ENCODE results near the gene ANGPTL2.
"Not testable (repeated sequence)": the region's sequence is repeated elsewhere in the genome, so short reads cannot be mapped to it uniquely, and the experiment has no call there.

ANGPTL2 gene, protein sequence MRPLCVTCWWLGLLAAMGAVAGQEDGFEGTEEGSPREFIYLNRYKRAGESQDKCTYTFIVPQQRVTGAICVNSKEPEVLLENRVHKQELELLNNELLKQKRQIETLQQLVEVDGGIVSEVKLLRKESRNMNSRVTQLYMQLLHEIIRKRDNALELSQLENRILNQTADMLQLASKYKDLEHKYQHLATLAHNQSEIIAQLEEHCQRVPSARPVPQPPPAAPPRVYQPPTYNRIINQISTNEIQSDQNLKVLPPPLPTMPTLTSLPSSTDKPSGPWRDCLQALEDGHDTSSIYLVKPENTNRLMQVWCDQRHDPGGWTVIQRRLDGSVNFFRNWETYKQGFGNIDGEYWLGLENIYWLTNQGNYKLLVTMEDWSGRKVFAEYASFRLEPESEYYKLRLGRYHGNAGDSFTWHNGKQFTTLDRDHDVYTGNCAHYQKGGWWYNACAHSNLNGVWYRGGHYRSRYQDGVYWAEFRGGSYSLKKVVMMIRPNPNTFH

DNA sequence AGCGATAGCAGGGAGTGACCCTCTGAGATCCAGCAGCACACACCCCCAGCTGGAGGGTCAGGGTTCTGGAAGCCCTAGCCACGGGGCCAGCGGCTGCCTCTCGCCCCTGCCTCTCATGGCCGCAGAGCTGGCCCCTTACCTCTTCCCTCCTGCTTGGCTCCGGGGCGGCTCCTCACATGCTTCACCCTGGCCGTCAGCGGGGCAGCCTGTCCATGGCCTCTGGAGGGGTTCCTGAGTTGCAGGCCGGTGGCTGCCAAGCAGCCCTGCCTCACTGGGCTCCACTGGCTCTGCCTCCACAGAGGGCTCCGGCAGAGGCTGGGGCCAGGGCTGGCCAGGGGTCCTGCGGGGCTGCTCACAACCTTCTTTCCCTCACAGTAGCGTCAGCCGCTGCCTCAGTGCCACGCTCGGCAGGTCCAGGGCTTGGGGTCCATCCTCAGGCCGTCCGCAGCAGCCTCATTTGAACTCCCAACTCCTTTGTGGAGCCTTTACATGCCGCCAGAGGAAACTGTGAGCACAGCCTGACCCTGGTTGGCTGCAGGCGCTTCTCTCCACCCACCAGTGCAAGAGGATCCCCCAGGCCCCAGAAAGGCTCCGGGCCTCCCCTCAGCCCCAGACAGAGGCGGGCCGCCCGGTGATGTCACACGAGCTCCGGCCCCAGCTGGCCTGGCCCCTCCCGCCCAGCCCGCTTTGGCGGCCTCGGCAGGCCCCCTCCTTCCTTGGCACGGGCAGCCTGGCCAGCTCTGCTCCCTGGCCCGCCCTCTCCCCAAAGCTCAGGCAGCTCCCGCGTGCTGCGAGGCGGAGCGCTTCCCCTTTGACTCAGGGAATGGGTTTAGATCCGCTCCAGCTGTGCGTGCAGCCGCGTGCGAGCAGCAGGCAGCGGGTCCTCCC lies at the start of gene ANGPTL2:
TSS of gene ANGPTL2 (minus strand) at position 460 of the 888 bp plus-strand sequence. CDS start 13,904 bp downstream, outside the sequence.
- no peak for DNase-seq (ENCODE audit: low read depth in 3 of 3, low spot score in 1 of 3)

DNA sequence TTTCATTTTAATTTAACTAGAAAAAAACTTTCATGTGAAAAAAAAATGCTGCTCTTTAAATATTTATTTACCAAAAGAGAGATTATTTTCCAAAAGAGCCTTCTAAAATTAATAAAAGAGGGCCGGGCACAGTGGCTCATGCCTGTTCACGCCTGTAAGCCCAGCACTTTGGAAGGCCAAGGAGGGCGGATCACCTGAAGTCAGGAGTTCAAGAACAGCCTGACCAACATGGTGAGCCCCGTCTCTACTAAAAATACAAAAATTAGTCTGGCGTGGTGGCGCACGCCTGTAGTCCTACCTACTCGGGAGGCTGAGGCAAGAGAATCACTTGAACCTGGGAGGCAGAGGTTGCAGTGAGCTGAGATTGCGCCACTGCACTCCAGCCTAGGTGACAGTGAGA lies 48.9 kb upstream of the ANGPTL2 start:
- not testable (repeated sequence) for DNase-seq (ENCODE audit: low read depth in 3 of 3, low spot score in 1 of 3)

DNA sequence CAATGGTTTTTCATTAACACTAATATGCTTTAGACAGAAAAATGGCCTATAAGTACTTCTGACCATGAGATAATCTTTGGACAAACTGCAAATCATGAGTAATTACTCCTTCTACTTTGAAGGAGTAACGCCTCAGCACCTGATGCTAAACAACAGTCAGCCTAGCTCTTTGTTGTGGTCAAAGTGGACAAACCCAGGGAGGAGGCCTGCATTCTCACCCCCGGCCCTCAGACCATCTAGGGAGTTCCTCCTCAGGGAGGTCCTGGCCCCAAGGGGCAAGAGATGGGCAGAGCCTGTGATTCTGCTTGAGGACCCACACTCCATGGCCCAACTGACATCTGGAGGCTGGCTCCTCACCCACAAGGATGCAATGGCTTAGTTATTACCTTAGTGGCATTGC lies 48.2 kb upstream of the ANGPTL2 start:
- DNase-seq (ENCODE audit: low read depth in 3 of 3, low spot score in 1 of 3), result no peak

DNA sequence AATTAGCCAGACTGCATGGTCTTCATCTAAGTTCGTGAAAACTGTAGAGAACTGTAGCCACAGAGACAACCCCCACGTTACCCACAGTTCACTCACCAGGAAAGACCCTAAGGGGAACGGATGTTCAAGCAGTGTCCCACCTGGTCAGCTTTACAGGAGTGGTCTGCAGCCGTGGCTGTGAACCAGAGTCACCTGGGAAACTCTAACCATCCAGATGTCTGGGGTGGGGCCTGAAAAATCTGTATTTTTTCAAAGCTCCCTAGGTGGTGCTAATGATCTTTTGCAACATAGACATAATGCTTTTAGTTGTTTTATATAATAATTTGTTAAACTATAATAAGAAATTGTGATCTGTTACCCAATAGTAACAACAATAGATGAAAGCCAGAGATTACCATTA lies 47.7 kb upstream of the ANGPTL2 start:
- no peak for DNase-seq (ENCODE audit: low read depth in 3 of 3, low spot score in 1 of 3)

DNA sequence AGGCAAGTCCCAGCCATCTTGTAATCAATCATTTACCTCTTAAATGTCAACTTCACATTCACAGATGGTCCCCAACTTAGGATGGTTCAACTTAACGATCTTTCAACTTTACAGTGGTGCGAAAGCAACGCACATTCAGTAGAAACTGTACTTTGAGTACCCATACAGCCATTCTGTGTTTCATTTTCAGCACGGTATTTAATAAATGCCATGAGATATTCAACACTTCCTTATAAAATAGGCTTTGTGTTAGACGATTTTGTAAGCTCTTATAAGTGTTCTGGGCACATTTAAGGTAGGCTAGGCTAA lies 47.1 kb upstream of the ANGPTL2 start:
- no peak for DNase-seq (ENCODE audit: low read depth in 3 of 3, low spot score in 1 of 3)

DNA sequence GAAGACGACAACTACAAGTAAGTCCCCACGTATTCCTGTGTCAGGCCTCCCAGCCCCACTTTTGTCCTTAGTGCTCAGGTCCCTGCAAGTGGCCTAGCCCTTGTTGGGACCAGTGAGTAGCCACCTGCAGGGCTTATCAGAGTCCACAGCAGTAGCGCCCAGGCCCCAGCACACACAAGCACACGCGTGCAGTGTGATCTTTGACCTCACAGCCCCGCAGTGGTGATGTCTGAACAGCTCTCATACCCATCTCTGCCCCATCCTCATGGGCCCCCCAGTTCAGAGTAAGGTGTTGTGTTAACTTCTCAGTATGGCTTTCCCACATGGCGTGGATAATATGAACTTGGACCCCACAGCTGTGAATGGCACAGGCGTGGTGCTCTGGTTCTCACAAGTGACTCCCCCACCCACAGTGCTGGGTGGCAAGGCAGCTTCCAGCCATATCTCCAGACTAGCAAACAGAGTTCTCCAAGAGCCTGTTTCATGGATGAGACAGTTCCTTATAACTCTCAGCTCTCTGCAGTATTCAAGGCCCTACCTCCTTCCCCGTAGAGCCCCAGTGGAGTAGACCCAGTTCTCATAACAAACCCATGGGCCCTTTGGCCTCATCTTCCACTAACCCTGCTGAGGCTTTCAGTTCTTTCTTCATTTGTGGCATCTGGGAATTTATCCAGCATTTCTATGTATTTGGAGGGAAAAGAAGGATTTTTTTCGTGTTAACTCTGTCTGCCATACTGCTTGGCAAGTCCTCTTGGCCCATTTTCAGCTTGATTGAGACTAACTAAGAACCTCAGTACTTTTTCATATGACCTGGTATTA lies 46.5 kb upstream of the ANGPTL2 start:
- DNase-seq (ENCODE audit: low read depth in 3 of 3, low spot score in 1 of 3), result no peak

DNA sequence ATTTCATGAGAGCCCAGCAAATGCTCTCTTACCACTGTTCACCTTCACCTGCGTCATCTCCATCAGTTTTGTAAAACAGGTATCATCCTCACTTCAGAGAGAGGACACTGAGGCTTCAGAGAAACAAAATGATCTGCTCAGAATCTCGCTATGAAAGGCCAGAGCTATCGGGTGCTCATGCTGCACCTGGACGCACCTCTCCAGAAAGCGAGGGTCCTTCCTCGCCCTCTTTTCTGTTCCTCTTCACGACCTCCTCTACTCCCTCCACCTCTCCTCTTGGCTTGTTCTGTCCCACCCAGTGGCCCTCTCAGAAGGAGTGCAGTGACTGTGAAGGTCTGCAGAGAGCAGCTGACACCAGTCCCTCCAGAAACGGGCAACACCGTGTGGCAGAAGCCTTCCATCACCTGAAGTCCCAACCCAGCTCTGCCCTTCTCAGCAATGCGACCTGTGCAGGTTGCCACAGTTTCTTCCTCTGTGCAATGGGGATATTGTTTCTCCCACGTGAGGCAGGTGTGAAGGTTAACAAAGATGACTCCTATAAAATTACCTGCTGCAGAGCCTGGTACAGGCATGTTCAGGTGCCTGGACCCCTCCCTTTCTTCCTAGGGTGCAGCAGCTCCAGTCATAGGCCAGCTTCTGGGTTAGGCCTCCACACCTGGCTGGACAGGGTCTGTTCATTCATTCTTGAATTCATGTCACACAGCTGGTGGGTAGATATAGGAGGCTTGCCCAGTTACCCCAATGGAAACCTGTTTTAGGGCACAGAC lies 45.3 kb upstream of the ANGPTL2 start:
- no peak for DNase-seq (ENCODE audit: low read depth in 3 of 3, low spot score in 1 of 3)

DNA sequence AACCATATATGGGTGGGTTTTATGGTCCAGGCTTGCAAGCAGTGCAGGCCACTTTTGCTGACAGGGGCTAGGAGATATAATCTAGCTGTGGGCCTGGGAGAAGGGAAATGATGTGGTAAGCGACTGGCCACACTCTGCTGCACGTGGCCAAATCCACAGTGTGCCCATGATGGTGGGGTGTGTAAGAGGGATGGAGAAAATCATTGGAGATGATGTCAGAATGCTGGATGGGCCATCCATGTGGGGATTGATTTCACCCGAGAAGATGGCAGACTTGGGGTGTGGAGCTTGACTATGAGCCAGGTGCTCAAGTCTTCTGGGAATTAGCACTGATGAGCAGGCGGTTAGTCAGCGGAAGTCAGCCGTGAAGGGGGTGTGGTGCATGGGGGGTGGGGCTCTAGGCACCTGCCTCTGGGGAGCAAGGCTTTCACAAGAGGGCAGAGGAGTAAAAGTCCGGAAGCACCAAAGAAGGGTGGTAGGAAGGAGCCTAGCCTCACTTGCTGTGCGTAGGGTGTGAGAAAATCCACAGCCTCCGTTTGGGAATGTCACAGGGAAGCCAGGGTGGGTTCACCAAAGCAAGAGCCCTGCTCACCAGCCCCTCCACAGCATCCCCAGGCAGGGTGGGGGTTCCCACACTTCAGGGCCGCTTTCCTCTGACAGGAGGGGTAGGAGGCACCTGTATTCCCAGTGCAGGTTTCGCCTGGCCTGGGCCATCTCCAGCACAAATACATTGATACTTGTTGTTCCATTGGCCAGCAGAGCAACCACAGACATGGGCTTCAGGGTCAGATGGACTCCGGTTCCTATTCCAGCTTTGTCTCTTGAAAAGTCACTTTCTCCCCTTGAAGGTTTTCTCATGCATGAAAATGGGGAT lies 44.5 kb upstream of the ANGPTL2 start:
- no peak for DNase-seq (ENCODE audit: low read depth in 3 of 3, low spot score in 1 of 3)

DNA sequence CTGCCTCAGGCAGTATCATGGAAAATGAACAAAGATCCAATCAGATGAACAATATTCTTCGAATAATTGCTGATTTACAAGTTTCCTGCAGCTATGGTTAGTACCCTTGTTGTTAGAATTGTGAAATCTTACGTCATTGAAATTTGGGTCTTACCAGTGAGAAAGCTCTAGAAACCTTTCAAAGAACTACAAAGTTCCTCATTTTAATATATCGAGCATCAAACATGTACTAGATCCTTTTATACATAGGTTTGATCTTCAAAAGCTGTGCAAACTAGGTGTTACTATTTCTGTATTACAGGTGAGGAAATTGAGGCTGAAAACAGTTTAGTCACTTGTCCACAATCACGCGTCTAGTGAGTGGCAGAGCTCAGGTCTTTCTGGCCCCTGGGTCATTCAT lies 43.7 kb upstream of the ANGPTL2 start:
- no peak for DNase-seq (ENCODE audit: low read depth in 3 of 3, low spot score in 1 of 3)

DNA sequence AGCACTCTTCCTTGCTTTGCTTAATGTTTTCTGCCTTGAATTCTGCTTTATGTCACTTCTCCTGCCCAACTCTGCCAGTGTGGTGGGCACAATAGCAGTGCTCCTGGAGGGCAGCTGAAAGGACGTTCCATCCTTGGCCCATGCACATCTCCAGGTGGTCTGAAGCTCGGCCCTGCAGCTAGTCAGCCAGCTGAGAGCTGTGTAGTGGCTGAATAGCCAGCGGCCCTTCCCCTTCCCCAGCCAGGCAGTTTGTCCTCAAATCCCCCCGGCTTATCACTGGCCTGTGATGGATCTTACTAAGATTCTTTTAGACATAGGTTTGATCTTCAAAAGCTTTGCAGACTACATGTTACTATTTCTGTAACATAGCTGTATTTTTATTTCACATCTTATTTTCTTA lies 42.7 kb upstream of the ANGPTL2 start:
- DNase-seq (ENCODE audit: low read depth in 3 of 3, low spot score in 1 of 3), result no peak

DNA sequence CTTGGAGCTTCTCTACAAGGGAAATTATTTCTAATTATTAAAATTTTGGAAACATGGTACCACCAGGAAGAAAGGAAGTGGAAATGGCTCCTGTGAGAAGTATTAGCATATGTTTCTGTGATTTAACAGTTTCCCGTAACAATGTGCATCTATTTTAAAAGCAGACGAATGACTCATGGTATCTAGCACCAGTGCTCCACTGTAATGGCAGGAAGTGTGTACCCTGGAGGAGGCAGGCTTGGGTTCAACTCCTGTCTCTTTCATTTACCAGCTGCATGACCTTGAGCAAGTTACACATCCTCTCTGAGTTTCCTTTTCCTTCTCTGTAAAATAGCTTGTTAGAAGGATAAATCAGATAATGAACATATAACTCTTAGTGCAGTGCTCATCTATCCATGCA lies 41.0 kb upstream of the ANGPTL2 start:
- DNase-seq (ENCODE audit: low read depth in 3 of 3, low spot score in 1 of 3), result no peak

DNA sequence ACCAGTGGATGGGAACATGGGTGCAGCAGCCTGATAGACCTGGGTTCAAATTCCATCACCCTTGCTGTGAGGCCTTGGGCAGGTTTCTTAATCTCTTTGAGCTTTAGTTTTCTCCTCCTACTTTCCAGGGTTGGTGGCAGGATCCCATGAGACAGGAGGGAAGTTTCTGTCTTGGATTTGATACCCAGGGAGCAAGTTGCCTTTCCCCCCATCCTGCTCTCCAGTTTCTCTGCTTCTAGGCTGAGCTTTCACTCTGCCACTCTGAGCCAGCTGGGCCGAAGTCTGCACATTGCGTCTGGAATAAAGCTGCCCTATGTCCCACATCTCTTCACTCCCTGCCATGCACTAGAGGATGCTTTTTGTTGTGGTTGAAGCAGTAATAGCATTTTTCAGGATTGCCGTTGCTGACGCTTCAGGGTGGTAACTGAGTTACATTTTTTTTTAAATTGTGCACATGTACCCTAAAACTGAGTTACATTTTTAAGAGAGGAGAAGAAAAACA lies 40.5 kb upstream of the ANGPTL2 start:
- DNase-seq (ENCODE audit: low read depth in 3 of 3, low spot score in 1 of 3), result no peak

DNA sequence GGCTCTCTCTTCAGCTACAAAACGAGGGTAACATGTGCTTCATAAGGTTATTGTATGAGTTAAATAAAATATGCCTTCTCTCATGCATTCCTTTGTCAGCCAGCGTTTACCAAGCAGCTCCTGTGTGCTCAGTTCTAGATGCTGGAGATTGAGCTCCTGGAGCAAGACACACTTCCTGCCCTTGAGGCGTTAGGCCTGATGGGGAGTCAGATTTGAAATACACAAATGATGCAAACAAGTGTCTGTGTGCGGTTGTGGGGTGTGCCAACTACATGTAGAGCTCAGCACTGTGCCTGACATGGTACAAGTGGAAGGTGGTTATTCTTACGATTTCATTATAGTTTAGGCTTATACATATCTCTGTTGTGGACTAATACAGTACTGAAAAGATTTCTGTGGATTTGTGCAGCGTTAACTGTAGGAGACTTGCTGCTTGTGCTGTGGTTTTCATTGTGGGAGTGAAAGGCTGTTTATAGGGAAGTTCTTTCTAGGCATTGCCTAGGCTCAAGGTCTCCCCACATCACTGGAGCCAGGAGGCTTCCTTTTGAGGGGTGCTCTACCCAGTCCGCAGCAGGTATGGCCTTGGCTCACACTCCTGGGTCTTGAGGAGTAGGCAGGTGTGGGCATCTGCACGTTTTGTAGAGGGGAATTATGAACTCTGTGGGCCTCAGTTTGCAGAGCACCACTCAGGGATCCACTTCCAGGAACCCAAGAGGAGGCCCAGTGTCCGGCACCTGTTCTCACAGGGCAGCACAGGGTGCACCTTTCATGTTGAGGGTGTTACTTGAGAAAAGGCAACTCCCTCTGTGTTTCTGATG lies 39.8 kb upstream of the ANGPTL2 start:
- no peak for DNase-seq (ENCODE audit: low read depth in 3 of 3, low spot score in 1 of 3)

DNA sequence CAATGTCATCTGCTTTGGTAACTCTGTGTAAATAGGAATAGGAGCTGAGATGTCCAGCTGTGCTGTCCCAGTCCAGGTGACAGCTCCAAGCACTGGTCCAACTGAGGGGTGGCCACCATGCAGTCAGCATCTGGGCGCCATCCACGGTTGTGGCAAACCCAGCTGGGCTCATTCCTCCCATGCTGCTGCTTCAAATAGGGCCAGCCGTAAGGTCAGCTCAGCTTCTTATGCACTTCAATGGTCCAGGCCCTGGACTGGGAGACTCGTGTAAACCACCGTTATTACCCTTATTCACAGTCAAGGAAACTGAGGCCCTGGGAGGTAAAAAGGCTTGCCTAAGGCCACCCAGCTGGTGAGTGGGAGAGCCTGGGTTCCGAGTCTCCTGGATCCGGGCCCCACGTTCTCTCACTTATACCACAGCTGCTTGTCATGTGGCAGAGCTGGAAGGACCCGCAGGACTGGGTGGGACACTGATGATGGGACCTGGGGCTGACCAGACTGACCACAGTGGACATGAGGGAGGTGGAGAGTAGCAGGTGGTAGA lies 38.7 kb upstream of the ANGPTL2 start:
- no peak for DNase-seq (ENCODE audit: low read depth in 3 of 3, low spot score in 1 of 3)

DNA sequence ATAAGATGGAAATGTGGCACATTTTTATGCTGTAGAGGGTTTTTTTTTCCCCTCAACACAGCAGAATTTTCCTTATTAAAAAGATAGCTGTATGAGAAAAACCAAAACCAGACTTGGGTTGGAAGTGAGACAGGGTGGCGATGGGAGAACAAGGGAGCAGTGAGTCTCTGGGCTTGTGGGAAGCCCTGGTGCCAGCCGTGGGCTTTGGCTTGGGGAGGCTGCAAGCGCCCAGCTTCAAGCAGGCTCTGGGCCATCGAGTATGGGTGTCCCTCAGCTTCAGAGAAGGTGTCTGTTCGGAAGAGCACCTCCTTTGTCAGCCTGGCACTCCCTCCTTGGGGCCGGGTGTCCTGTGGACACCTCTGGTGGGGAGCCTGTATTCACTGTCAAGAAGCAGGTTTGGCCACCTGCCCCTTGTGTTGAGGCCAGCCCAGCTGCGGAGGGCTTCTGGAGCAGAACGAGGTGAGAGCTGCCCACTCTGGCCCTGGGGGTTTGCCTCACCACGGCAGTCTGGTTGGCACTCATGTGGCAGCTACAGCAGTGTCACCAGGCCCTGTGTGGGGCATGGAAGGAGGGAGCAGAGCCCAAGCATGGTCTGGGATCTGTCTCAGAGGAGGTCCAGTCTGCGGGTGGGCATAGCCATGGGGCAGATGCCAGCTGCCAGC lies 37.6 kb upstream of the ANGPTL2 start:
- DNase-seq (ENCODE audit: low read depth in 3 of 3, low spot score in 1 of 3), result no peak

DNA sequence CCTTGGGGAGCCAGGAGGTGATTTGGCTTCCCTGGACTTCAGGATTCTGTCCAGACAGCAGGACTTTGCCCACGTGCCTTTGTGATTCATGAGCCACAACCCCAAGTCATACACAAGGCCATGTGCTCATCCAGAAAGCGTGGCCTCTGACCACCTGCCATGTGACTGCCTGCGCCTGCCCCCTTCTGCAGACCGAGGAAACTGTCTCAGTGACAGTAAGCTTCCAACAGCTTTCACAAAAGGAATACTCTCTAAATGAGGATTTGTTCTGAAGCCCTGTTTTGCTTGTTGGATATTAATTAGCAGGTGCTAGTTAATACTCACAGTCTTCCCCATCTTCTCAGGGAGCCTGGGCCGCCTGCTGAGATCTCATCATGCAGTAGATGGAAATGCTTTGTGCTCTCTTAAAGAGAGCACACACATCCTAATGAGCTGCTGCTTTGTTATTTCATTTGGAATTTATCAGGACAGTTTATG lies 36.9 kb upstream of the ANGPTL2 start:
- DNase-seq (ENCODE audit: low read depth in 3 of 3, low spot score in 1 of 3), result no peak

DNA sequence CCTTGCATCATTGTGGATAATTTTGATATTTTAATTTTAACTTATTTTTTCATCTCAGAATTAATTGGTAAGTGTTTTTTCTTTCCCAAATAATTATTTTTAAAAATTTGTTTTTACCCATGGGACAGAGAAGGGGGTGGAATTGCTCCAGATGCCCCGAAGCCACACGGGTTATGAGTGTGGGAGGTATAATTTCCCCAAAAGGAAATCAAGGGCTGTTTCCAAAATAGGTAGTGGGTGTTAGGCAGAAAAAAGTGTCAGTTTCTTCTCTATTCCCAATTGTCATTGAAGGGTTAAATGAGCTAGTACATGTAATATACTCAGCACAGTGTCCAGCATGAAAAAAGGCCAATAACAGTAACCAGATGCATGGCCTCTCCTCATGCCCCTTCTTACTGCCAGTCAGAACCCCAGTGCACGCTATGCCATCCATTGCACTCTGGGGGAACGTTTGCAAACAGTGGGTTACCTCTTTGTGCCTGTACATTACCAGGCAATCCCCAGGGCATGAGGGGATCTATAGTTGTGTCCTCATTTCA lies 36.4 kb upstream of the ANGPTL2 start:
- DNase-seq (ENCODE audit: low read depth in 3 of 3, low spot score in 1 of 3), result no peak
